Measurements from ENCODE around the gene CNOT8.
"Not testable (repeated sequence)": the region's sequence is repeated elsewhere in the genome, so short reads cannot be mapped to it uniquely, and the experiment has no call there.

Gene CNOT8

DNA sequence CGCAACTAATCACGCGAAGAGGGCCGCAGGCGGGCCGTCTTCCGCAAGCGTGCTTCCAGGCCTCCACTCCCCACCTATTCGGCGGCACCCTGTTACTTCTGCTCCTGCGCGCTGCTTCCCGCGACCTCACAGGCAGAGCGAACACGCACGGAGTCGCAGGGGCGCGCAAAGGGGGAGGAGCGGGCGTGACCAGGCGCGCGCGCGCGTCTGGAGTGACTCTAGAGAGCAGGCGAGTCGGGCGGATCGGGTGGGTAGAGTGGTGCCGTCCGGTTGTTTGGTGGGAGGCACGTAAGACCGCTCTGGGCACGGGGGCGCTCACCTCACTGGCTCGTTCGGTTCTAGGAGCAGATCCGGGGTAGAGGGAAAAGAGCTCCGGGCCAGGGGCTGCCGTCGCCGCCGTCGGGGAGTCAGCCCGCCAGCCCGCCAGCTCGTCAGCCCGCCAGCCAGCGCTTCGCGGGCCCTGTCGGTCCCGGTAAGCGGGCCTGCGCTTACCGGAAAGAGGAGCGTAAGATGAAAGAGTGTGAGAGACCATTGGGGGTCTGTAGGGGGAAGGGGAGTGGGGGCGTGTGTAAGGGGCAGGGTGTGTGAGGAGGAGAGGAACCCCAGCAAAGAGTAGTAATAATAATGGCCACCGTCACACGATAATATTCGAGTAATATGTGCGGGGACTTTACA lies at the start of gene CNOT8:
Gene CNOT8 (plus strand): TSS at position 331 of the 675 bp plus-strand sequence. CDS start 4,652 bp downstream, outside the sequence.
- peak; percentile 99 for DNase-seq (ENCODE audit: low read depth)

- DNase-seq (ENCODE audit: low read depth) = no peak
Measured at GRCh38 chr5:154811239-154811638, 47.2 kb upstream of the CNOT8 start.

DNA sequence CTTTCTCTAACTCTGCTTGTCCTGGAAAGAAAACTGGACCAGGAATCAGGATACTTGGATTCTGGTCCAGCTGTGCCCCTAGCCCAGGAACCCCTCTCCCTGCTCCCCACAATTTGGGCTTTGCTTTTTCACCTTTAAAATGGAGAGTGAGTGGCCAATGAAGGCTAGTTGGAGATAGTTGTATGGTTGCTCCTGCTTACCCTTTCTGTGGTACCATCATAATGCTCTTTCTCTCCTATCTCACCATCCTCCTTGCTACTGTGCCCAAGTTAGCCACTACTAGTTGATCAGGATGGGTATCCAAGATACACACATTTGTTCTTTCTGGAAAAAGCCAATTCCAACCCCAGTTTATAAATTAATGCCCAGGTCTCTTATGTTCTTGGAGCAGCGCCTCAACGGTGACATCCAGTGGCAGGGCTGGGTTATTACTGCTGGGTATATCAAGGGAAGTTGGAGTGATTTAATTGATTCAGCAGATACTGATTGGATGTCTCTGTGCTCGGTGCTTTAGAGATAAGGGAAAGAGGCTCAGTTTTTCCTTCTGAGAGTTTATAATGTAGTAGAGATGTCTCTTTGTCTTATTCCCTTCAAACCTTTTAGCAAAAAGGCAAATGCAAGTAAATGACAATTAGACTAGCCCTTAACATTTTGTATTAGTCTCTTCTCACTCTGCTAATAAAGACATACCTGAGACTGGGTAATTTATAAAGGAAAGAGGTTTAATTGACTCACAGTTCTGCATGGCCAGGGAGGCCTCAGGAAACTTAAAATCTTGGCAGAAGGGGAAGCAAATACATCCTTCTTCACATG lies 46.6 kb upstream of the CNOT8 start:
- DNase-seq (ENCODE audit: low read depth) = peak; percentile 64

GRCh38 chr5:154813158-154813557 lies 45.3 kb upstream of the CNOT8 start:
- DNase-seq (ENCODE audit: low read depth) = no peak

DNA sequence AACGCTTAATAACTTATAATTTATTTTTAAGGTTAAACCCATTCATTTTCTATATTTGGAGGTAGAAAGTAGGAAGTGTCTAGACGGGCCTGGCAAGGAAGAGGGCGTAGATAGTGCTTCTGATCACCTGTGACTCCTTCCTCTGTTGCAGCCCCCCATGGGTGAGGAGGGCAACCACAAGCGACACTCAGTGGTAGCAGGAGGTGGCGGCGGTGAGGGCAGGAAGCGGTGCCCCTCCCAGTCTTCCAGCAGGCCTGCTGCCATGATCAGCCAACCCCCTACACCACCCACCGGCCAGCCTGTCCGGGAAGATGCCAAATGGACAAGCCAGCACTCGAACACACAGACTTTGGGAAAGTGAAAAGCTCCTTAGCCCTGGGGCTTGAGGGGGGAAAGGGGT lies 44.7 kb upstream of the CNOT8 start:
- DNase-seq (ENCODE audit: low read depth) = no peak

DNA sequence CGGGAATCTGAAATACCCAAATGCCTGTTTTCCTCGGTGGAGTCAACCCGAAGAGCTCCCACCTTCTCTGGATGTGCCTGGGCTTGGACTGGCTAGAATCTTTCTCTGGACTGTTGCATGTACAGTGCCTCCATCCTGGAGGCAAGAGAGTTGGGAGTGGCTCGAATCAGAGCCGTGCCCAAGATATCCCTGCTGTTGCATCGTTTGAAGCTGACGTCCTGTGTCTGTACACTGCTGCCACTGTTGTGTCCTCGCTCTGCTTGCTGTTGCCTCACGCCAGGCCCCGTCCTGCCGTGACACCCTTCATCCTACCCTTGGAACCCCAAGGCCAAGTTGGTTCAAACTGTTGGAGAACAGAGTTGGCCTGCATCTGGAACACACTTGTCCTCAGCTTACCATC lies 43.4 kb upstream of the CNOT8 start:
- no peak for DNase-seq (ENCODE audit: low read depth)

DNA sequence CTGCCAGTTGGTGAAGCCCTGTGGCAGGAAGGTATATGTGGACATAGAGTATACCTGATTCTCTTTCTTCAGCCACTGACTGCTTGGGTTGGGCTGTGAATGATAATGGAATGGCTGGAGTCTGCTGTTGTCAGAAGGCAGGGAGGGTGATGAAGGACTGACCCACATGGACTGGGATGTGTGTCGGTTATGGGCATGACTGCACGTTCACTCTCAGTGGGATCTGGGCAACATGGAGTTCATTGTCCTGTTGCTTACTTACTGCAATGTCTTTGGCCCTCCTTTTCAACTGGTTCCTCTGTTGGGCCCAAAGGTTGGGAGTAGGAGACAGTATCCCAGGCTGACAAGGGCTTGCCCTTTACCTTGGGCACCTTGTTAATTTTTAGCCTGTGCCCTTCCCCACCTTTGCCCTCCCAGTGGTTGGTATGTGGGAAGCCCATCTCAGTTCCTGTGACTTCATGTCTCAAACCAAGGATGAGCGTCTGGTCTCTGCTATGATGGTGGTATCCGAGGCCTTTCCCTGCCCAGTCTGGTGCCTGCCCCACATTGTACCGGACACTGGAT lies 42.7 kb upstream of the CNOT8 start:
- DNase-seq (ENCODE audit: low read depth) = no peak

DNA sequence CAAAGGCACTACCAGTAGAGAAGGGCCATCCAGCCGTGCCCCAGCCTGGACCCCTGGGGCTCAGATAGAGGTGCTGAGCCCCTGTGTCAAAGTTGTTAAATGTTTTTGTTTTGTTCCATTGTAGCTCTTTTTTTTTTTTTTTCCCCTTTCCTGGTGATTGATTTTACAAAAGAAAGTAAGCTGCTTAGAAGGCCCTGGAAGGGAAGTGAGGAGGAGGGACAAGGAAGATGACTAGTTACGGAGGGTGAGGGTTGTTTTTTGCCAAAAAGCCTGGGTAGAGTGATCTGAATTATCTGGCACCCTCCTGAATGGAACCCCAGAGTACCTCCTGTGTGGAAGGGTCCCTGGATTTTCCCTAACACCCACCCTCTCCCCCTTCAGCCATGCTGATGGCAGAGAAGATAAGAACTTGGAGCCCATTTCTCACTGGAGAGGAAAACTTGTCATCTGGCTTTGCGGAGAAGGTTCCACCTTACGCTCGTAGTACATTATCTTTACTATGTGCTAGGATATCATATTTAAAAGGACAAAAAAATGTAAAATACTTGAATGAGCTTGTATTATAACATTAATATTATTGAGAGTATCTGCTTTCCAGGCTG lies 41.4 kb upstream of the CNOT8 start:
- DNase-seq (ENCODE audit: low read depth) = no peak

GRCh38 chr5:154817815-154818214 lies 40.6 kb upstream of the CNOT8 start:
- no peak for DNase-seq (ENCODE audit: low read depth)

GRCh38 chr5:154818471-154819116 lies 39.8 kb upstream of the CNOT8 start:
- DNase-seq (ENCODE audit: low read depth) = no peak

DNA sequence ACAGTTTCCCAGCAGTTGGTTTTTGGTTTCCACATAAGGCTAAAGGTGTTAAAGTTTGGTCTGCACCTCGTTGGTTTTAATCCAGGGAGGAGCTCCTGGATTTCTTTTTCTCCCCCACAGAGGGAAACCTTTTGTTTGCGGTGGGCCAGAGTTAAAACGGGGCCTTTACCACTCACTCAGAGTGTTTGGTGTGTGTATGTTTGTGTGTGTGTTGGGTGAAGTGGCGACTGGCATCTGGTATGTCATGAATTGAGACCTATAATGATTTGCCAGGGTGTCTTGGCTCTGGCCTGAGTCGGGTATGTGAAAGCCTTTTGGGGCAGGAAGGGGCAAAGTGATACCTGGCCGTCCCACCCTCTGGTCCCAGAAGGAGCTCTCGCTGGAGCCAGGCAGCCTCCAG lies 38.9 kb upstream of the CNOT8 start:
- DNase-seq (ENCODE audit: low read depth) = no peak

- DNase-seq (ENCODE audit: low read depth) = no peak
Measured at GRCh38 chr5:154820383-154820782, 38.0 kb upstream of the CNOT8 start.

DNA sequence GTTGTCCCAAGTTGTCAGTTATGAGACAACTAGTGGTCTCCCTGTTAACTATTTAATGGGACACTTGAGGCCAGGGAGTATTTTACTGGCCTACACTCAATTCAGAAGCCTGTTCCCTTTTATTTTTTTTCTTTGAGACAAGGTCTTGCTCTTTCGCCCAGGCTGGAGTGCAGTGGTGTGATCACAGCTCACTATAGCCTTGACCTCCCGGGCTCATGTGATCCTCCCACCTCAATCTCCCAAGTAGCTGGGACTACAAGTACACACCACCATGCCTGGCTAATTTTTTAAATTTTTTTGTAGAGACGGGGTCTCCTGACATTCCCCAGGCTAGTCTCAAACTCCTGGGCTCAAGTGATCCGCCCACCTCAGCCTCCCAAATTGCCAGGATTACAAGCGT lies 35.5 kb upstream of the CNOT8 start:
- DNase-seq (ENCODE audit: low read depth) = not testable (repeated sequence)

DNA sequence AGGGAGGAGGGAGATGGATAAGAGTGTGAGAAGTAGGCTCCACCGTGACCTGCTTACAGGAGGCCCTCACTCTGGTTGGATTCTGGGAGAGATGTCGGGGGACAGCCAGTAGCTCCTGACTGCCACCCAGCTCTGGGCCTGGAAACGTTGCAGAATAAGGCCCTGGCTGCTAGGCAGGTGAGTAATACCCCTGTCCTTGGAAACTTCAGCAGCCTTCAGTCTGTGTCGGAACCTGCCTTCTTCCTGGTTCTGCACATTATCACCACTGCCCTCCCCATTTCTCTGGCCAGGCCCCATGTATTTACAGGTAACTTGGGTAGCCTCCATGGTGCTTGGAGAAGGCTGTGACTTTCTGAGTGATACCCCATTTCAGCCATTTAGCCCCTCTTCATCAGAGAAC lies 34.8 kb upstream of the CNOT8 start:
- no peak for DNase-seq (ENCODE audit: low read depth)

GRCh38 chr5:154824070-154824469 lies 34.4 kb upstream of the CNOT8 start:
- no peak for DNase-seq (ENCODE audit: low read depth)

DNA sequence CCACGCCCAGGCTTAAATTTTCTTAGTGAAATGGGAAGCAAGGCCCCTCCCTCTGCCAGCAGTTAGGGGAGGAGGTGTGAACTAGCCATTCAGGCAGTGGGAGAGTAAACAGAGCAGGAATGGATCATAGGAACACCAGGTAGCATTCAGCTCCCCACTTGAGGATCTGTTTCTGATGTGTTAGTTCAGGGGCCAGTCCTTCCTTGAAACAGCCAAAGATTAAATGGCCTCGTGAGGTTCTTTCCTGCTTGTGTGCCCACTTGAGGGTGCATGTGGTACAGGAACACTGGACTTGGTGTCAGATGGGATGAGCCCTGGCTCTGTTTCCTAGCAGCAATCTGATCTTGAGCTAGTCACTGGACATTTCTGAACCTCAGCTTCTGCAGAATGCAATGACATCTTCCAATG lies 29.2 kb upstream of the CNOT8 start:
- DNase-seq (ENCODE audit: low read depth) = no peak

GRCh38 chr5:154829589-154830218 lies 28.7 kb upstream of the CNOT8 start:
- DNase-seq (ENCODE audit: low read depth) = no peak

GRCh38 chr5:154830219-154830595 lies 28.2 kb upstream of the CNOT8 start:
- no peak for DNase-seq (ENCODE audit: low read depth)

GRCh38 chr5:154830596-154830995 lies 27.8 kb upstream of the CNOT8 start:
- no peak for DNase-seq (ENCODE audit: low read depth)

GRCh38 chr5:154831451-154831850 lies 27.0 kb upstream of the CNOT8 start:
- no peak for DNase-seq (ENCODE audit: low read depth)

- DNase-seq (ENCODE audit: low read depth) = not testable (repeated sequence)
Measured at GRCh38 chr5:154832804-154833203, 25.6 kb upstream of the CNOT8 start.

DNA sequence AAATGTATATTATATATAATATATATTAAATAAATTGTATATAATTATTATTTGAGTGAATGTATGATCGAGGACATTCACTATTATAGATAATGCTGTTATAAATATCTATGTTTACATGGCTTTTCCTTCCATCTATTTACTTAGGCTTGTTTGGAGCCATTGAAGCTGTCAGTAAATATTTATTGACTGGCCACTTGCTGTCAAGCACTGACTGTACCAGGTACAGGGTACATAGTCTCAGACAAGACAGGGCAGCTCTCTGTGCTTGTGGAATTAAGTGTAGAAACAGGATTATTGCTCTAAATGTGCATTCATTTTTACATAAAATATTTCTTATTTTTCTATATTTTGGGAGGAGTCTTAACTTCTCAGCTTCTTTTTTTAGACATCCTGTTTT lies 24.4 kb upstream of the CNOT8 start:
- no peak for DNase-seq (ENCODE audit: low read depth)
